Tibial nerve (tissue), 4 donors: ENCODE results near the gene CLEC18A. TPM values are rescaled to one million over a fixed set of nuclear protein-coding genes. Genes with fewer than 3 reads are reported as not detected.
"Not testable (repeated sequence)": the region's sequence is repeated elsewhere in the genome, so short reads cannot be mapped to it uniquely, and the experiment has no call there.

Source experiments
- DNase-seq, 2 donors: peaks; one replicate each; pipeline ENCODE4 v3.0.0-alpha.2; 2019; ENCODE audit warnings: low spot score in 2 of 2
- H3K27ac ChIP-seq, 4 donors: fragments of 200-600 bp; sonication (generic) in 3 of 4; one replicate each; pipeline ENCODE4 v1.5.1; 2017 to 2019; ENCODE audit warnings: mild to moderate bottlenecking in 1 of 4
- H3K27me3 ChIP-seq, 2 donors: fragments of 200-600 bp; sonication (generic) in 1 of 2; one replicate each; pipeline versions ENCODE4 v1.5.1 to v1.6.0; 2017 to 2019
- H3K36me3 ChIP-seq, 3 donors: fragments of 200-600 bp; sonication (generic); one replicate each; pipeline ENCODE4 v1.5.1; 2018 to 2019
- H3K4me1 ChIP-seq, 4 donors: fragments of 200-600 bp; sonication (generic) in 3 of 4; one replicate each; pipeline ENCODE4 v1.5.1; 2017 to 2019
- H3K4me3 ChIP-seq, 4 donors: fragments of 200-600 bp; sonication (generic) in 3 of 4; one replicate each; pipeline ENCODE4 v1.5.1; 2017 to 2019; ENCODE audit warnings: mild to moderate bottlenecking in 1 of 4, moderate library complexity in 1 of 4
- H3K9me3 ChIP-seq, 4 donors: fragments of 200-600 bp; sonication (generic) in 3 of 4; one replicate each; pipeline ENCODE4 v1.5.1; 2017 to 2019
- EP300 ChIP-seq, 2 donors: sonication (generic); formaldehyde crosslinking; IDR thresholded peaks; one replicate each; pipeline ENCODE4 v1.6.1; 2017; ENCODE audit warnings: antibody characterized with exemption in 2 of 2, mild to moderate bottlenecking in 1 of 2
- POLR2A ChIP-seq, 2 donors: fragments of 450-650 bp; IDR thresholded peaks; one replicate each; pipeline ENCODE4 v1.6.1; 2017; ENCODE audit warnings: antibody characterized with exemption in 2 of 2, mild to moderate bottlenecking in 2 of 2, moderate library complexity in 2 of 2
- WGBS, 2 donors: methylation state at CpG; one replicate each; pipeline ENCODE4 v1.1.5; 2018; 5-methylcytosine and 5-hydroxymethylcytosine counted together
- total RNA-seq, 4 donors: library from RNA; depleted of rRNA; stranded (reverse); fragments of >200 nt; gene quantifications; one replicate each; pipeline ENCODE4 v1.1.0, GENCODE V29; 2016
- TF ChIP-seq, protein P1 (sequence below), 5 experiments: fragments of 200-600 bp in 3 of 5; fragments of 450-650 bp in 2 of 5; sonication (generic) in 3 of 5; IDR thresholded peaks; one replicate each; pipeline ENCODE4 v1.5.1; 2016 to 2019; ENCODE audit warnings: antibody characterized with exemption in 5 of 5, mild to moderate bottlenecking in 3 of 5, moderate library complexity in 2 of 5

CLEC18A gene
- total RNA-seq, result 1 to 10 TPM in 3 of 4 donors, not detected in 1; 1.2 to 2.4 (median 2.1) TPM

DNA sequence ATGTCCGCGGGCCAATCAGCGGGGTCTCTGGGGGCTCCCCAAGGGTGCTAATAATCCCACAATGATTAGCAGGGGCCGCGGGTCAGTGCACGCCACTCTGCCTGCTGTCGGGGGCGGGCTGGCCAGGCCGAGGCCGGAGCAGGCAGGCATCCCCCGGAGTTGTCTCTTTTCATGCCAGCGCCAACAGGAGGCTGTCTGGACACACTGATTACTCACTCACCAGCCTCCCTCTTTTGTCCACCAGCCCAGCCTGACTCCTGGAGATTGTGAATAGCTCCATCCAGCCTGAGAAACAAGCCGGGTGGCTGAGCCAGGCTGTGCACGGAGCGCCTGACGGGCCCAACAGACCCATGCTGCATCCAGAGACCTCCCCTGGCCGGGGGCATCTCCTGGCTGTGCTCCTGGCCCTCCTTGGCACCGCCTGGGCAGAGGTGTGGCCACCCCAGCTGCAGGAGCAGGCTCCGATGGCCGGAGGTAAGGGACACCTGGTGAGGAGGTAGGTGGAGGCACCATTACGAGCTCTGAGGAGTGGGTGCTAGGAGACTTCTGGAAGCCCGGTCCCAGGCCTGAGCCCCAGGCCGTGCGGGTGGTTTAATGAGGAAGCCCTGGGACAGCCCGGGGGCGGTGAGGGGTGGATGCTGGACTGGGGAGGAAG is at the start of gene CLEC18A:
Gene CLEC18A, plus strand, starts transcription at position 318 of the 655 bp plus-strand sequence. Its CDS starts 33 bp downstream, at position 351.
- H3K4me3 ChIP-seq, DNase-seq, H3K27me3 ChIP-seq, H3K36me3 ChIP-seq, H3K4me1 ChIP-seq, H3K9me3 ChIP-seq, H3K27ac ChIP-seq: not testable (repeated sequence)
- WGBS, 2 donors, result no CpG with 5 or more reads among the region's 26 CpGs

DNA sequence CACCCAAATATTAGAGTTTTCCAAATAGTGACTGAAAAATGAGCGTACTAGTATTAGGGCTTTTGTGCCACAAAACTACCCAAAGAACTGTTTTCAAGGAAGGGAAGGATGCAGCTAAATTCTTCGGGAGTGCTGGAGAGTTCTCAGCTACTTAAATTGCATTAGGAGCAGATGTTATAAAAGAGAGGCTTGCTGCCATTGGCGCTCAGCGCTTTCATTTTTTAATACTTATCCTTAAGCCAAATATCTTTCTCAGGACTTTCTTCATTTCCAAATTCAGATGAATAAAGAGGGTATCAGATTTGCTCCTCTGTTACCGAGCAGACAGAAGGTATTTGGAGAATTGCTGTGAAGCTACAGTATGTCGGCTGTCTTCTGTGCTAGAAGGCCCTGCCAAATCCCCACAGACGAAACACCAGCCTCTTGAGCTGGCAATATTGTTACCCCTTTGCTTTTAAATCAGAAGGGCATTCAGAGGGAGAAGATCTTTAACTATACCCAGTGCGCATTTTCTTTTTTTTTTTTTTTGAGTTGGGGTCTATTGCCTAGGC is 47.2 kb upstream of the CLEC18A start:
- Histone ChIP-seq H3K4me1 (peaks cover 0 to 24% (median 0%) of the 10 kb centered on the region in 4 donors), H3K9me3 (no peaks in the 10 kb centered on the region), H3K27me3 (no peaks in the 10 kb centered on the region), H3K36me3 (peaks cover 0 to 10% (median 0%) of the 10 kb centered on the region in 3 donors), H3K27ac (no peak overlapping the region), H3K4me3 (no peak overlapping the region)
- TF ChIP-seq, protein P1, sequence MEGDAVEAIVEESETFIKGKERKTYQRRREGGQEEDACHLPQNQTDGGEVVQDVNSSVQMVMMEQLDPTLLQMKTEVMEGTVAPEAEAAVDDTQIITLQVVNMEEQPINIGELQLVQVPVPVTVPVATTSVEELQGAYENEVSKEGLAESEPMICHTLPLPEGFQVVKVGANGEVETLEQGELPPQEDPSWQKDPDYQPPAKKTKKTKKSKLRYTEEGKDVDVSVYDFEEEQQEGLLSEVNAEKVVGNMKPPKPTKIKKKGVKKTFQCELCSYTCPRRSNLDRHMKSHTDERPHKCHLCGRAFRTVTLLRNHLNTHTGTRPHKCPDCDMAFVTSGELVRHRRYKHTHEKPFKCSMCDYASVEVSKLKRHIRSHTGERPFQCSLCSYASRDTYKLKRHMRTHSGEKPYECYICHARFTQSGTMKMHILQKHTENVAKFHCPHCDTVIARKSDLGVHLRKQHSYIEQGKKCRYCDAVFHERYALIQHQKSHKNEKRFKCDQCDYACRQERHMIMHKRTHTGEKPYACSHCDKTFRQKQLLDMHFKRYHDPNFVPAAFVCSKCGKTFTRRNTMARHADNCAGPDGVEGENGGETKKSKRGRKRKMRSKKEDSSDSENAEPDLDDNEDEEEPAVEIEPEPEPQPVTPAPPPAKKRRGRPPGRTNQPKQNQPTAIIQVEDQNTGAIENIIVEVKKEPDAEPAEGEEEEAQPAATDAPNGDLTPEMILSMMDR (IDR thresholded peaks at IDR 0.05), result no peak
- no peak for TF ChIP-seq EP300 (IDR thresholded peaks at IDR 0.05)
- TF ChIP-seq POLR2A (IDR thresholded peaks at IDR 0.05), result no peak
- WGBS, 2 donors, result 83 to 88% methylated on average over 8 of the region's 8 CpGs
- DNase-seq, result no peak

DNA sequence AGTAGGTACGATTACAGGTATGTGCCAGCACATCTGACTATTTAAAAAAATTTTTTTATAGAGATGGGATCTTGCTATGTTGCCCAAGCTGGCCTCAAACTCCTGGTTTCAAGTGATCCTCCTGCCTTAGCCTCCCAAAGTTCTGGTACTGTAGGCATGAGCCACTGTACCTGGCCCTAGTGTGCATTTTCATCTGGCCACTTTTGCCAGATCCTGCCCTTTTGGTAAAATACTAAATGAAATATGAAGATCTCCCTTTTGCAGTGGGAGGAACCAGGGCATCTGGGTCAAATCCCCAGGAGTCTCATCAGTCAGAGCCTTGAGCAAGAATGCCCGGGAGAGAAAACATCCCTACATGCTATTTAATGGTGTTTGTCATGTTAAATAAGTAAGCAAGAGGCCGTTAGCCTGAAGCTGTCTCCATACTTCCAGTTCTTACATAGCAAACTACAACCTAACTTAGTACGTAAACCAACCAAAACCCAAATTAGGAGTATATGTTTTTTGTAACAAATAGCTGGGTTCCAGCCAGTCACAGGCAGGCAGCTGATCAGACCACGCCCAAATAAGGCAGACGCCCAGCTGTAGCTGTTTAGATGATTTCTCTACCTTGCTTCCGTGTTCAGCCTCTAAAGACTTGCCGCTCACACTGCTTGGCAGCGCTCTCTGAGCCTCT is 46.5 kb upstream of the CLEC18A start:
- TF ChIP-seq, protein P1 (IDR thresholded peaks at IDR 0.05), result no peak
- TF ChIP-seq POLR2A (IDR thresholded peaks at IDR 0.05), result no peak
- TF ChIP-seq EP300 (IDR thresholded peaks at IDR 0.05), result no peak
- Histone ChIP-seq H3K9me3 (no peaks in the 10 kb centered on the region), H3K27ac (no peak overlapping the region), H3K27me3 (no peaks in the 10 kb centered on the region), H3K4me3 (no peak overlapping the region), H3K36me3 (peaks cover 0 to 16% (median 0%) of the 10 kb centered on the region in 3 donors), H3K4me1 (peaks cover 0 to 24% (median 0%) of the 10 kb centered on the region in 4 donors)
- no peak for DNase-seq
- WGBS, 2 donors, result 86 to 91% methylated on average over 9 of the region's 9 CpGs

DNA sequence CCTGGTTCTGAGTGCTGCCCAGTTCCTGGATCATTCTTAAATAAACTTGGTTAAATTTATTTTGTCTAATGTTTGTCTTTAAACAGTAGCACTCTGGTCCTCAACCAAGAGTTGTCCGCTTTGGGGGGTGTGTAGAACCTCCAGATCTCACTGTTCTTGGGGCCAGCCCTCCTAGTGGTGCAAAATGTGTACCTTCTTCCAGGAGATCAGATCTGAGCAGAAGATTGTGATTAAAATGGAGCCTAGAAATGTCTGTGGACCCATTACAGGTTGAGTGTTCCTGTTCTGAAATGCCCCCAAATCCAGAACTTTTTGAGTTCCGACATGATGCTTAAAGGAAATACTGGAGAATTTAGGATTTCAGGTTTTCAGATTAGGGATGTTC is 46.0 kb upstream of the CLEC18A start:
- no peaks in the 10 kb centered on the region for H3K27me3 ChIP-seq
- H3K4me3 ChIP-seq, result no peak overlapping the region
- H3K36me3 ChIP-seq, result peaks cover 0 to 16% (median 0%) of the 10 kb centered on the region in 3 donors
- H3K27ac ChIP-seq, result no peak overlapping the region
- DNase-seq, result no peak
- no peaks in the 10 kb centered on the region for H3K9me3 ChIP-seq
- H3K4me1 ChIP-seq, result peaks cover 0 to 25% (median 0%) of the 10 kb centered on the region in 4 donors
- WGBS, 2 donors, result 74 to 77% methylated on average over 2 of the region's 2 CpGs
- TF ChIP-seq POLR2A (IDR thresholded peaks at IDR 0.05) (no peak), EP300 (IDR thresholded peaks at IDR 0.05) (no peak)
- TF ChIP-seq, protein P1 (IDR thresholded peaks at IDR 0.05), result no peak

DNA sequence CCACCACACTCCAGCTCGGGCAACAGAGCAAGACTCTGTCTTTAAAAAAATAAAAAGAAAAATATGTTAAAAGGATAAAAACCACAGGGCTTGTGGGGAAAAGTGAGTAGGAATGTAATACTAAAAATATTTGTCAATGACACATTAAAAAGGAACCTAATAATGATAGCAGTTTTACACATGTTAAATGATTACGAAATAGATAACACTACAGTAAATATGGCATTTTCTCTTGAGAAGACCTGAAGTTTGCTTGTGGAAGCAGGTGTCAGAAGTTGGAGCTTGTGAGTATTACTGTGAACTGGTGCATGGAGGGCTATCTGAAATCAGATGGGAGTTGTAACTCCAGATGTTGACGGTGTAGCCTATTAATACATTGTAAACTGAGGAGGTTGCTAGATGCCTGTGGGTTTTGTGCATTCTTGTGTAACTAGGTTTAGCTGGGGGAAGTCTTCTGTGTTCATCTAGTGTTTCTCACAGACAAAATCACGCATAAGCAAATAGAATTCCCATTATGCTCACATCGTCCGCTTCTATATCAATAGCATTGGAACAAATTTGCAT is 44.2 kb upstream of the CLEC18A start:
- no peak overlapping the region for H3K27ac ChIP-seq
- no peak for TF ChIP-seq POLR2A (IDR thresholded peaks at IDR 0.05)
- peak in 1 of 2 donors; percentile 48 for TF ChIP-seq EP300 (IDR thresholded peaks at IDR 0.05)
- no peaks in the 10 kb centered on the region for H3K9me3 ChIP-seq
- peaks cover 0 to 25% (median 0%) of the 10 kb centered on the region in 4 donors for H3K4me1 ChIP-seq
- no peak overlapping the region for H3K4me3 ChIP-seq
- no peak for DNase-seq
- H3K36me3 ChIP-seq, result peaks cover 0 to 30% (median 0%) of the 10 kb centered on the region in 3 donors
- WGBS, 2 donors, result 74 to 76% methylated on average over 6 of the region's 6 CpGs
- no peaks in the 10 kb centered on the region for H3K27me3 ChIP-seq
